ENCODE measurements around the gene PRRT1.
"Not testable (repeated sequence)": the region's sequence is repeated elsewhere in the genome, so short reads cannot be mapped to it uniquely, and the experiment has no call there.

PRRT1 gene

DNA sequence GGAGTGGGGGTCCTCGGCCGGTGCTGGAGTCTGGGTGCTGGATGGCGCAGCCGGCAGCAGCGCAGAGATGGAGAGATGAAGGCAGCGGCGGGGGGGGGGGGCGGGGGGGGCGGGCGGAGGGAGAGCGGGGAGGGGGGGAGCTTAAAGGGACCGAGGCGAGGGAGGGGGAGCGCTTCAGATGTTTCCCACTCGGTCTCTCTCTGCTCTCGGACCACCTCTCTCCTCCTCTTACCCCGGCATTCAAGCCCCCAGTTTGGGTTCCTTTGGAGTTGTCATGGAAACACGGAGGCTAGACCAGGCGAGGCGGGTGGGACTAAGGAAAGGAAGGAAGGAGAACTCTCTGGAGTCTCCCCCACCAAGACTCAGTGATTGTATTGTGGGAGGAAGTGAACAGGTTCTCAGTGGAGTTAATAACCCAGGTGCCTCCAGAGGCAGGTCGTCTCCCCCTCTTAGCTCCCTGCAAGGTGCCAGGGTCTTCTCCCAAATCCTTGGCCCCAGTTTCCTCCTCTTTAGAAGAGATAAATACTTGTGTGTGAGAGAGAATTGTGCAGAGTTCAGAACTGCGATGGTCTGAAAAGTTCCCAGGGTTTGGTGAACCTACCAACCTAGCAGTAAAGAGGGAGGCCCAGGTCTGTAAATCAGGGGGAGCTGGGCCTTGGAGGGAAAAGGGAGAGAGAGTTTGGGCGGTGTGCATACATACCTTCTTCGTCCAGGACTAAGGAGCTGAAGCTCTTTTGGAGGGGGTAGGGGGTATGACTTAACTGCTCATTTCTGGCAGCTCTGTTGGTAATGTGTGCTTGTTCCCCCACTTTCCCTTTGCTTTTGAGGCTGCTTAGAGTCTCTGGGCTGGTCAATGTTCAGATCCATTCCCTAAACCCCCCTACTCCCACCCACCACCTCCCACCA is at the start of gene PRRT1:
TSS of gene PRRT1 (minus strand) at position 77 of the 906 bp plus-strand sequence. CDS start 112 bp downstream, outside the sequence.
- DNase-seq = no peak

DNA sequence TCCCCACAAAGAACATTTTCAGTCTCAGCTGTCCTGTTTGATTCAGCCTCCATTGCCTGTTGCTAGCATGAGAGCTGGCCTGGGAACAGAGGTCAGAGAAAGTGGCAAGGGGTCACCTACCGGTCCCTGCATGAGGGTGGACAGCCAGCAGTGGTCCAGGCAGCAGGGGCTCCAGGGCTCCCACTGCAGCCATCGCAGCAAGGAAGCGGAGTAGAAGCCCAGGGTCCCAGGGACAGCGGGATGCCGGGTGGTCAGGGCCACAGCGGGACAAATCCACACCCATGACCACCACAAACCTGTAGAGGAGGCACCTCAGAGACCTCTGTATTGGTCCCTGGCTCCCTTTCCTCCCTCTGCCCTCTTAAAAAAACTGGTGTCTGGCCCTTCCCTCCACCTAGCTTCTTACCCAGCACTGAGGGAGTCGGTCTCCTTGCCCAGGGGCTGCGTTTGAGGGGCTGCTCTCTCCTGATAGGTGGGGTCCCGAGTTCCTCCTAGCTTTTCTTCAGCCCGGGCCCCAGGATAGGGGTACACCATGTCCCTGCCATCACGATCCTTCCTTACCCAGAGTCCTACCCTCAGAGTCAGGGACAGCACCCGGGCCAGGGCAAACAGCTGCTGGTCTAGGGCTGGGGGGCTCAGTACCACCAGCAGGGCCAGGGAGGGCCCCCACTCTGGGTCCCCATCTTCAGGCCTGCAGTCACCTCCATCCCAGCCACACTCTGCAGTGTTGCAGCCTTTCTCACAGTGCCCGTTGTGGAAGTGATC is 49.2 kb upstream of the PRRT1 start:
- DNase-seq = no peak

DNA sequence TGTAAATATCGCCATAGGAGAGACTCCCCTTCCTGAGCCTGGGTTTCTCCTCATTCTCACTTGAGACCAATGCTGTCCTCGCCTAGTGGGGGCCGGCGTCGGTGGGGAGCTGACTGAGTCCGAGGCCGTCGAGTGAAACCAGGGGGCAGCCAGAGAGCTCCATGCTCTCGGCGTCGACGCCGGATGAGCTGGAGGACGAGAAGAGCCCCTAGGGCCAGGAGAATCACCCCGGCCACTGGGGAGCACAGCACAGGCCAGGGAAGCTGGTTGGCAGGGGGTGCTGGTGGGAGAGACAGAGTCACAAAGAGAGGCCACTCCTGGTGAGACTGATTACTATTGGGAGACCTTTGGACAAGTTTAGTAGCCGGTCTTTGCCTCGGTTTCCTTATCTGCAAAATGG is 47.1 kb upstream of the PRRT1 start:
- DNase-seq = no peak

DNA sequence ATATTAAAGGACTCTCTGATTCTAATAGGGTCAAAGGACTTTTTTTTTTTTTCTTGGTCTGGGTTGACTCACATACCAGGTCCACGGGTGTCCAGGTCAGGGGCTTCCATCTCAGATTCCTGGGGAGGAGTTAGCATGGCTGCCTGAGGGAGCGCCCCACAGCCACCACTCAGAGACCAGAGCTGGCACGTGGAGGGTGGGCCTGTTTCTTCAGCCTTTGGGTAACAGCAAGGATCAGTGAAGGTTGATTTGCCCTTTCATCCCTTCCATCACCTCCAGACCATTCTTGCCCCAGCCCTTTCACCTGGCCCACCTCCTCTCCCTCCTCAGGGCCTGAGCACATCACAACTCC is 46.6 kb upstream of the PRRT1 start:
- DNase-seq = no peak

DNA sequence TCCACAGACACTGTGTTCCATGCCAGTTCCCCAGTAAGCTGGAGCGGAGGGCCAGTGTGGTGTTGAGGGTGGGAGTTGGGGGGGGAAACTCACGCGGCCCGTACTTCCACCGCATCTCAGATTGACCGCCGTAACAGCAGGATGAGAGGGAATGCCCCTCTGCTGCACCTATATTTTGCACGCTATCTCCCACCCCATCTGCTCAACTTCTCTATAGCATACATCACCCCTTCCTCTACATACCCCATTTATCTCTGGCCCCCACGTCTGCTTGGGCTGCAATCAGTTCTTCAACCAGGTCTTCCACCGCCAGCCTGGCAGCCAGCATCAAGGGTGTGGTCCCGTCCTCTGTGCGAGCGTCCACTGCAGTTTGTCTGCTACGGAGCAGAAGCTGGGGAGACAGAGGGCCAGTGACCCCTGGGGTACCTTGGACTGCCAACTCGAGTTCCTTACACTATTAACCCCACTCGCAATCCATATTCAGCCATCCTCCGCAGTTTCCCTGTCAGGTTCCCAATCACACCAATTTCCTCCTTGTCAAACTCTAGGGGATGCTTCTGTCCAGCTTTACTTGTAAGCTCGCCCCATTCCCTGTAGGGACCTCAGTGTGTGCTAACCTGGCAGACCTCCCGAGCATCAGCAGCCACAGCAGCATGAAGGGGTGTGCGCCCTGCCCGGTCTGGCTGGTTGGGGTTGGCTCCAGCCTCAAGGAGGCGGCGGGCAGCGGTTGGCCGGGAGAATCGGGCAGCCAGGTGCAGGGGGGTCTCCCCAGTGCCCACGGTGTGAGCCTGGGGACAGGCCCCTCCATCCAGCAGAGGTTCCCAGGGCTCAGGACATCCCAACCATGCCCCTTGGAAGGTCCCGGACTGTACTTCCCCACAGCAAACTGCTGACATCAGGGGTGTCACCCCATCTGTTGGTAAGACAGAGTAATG is 45.2 kb upstream of the PRRT1 start:
- no peak for DNase-seq

DNA sequence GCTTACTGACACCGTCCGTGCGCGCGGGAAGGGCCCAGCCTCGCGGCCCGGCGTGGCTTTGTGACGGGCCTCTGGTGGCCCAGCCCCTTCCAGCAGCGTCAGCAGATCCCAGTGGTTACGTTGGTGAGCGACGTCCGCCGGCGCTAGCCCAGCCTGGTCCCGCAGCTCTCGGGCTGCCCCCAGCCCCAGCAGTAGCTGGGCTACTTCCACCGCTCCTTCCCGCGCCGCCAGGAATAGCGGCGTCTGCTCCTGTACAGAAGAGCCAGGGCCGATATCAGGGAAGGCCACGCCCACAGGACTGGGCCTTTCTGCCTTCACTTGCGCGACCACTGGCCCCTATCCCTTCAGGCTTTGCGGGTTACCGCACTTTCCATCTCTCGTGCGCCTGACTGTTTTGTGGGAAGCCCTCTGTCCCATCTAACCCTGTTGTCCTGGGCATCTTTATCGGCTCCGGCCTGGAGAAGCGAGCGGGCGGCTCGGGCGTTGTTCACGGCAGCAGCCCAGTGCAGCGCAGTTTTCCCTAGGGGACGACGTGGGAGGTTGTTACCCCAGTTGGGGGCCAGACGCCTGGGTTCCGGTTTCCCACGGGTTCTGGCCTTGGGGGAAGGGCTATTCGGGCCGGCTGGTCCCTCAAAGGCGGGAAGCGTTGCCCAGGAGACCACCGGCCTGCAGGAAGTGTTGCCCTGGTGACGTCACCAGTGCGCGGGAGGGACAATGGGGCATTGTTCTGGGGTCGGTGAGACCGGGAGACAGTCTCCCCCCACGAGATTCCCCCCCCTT is 44.4 kb upstream of the PRRT1 start:
- peak; percentile 84 for DNase-seq

DNA sequence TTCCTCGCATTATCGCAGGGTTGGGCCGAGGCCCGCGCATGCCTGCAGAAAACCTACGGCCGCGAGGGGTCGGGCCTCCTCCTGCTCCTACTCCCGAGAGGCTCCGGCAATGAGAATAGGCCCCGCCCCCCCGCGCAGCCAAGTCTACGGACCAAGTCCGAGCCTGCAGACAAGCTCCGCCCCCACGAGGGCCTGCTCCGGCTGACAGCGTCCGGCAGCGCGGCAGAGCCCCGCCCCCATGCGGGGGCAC is 43.8 kb upstream of the PRRT1 start:
- DNase-seq = peak; percentile 100

DNA sequence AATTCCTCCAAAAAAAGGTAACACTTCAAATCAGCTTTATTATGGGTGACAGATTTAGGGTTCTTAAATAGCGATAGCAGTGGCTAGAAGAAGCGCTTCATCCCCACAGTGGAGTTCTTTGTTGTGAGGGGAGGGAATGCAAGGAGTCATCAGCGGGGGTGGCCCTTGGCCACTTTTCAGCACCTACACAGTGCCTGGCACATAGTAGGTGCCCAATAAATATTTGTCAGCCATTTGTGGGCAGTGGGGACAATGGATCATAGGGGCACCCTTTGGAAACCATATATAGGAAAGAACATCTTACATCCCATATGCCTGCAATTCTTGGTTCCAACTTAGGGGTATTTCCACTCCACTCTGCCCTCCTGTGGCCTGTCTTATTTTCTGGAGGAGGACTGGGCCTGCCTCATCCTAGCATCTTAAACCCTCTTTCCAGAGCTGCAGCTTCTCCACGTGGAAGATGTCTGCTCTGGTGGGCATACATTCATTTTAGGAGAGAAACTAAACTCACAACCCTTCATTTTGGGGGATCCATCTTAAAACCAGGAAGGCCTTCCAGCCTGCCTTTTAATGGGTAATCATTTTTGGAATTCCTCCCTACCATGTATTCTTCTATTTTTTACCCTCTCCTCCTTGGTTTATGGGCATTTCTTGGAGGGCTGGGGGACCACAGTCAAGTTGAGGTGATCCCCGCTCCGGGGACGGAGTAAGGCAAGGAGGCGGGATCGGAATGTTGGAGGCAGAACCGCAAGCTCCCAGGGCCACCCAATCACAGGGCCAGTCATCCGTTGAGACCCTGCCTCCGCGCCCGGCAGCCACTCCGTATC is 43.3 kb upstream of the PRRT1 start:
- peak; percentile 43 for DNase-seq

DNA sequence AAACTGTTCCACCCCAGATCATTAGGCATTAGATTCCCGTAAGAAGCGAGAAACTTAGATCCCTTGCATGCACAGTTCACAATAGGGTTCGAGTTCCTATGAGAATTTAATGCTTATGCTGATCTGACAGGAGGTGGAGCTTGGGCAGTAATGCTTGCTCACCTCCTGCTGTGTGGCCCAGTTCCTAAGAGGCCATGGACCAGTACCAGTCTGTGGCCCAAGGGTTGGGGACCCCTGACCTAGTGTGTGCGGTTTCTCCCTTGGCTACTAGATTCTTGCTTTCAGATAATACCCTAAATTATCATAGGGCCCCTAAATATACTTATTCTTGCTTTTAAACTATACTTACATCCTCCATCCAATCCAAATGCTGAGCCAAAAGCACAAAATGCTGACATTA is 42.6 kb upstream of the PRRT1 start:
- no peak for DNase-seq

DNA sequence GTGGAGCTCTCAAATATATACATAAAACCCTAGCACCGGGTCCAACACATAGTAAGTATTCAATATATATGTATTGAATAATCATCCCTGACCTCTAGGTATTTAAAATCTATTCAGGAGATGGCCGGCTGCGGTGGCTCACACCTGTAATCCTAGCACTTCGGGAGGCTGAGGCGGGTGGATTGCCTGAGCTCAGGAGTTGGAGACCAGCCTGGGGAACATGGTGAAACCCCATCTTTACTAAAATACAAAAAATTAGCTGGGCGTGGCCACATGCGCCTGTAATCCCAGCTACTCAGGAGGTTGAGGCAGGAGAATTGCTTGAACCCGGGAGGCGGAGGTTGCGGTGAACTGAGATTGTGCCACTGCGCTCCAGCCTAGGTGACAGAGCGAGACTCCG is 41.4 kb upstream of the PRRT1 start:
- not testable (repeated sequence) for DNase-seq

DNA sequence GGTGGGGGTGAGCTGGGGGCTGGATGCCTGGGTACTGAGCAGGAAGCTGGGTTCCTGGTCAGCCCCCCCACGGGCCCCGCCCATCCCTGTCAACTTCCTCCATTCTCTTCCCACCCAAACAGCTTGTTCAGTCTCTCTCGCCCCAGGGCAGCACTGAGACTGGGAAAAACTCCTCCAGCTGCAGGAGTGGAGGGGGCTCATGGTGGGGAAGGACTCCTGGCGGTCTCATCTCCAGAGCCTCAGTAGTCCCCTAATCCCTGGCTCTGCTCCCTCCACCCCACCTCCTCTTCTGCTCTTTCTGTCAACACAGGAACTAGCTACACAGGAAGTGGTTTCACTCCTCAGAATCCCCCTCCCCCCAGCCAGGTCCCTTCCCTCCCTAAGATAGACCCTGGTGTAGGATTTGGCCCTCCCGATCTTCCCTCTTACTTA is 40.9 kb upstream of the PRRT1 start, which contains the start of gene GPSM3:
TSS of gene GPSM3 (minus strand) at position 36 of the 432 bp plus-strand sequence. CDS start 130 bp downstream, outside the sequence.
- DNase-seq = peak; percentile 71

DNA sequence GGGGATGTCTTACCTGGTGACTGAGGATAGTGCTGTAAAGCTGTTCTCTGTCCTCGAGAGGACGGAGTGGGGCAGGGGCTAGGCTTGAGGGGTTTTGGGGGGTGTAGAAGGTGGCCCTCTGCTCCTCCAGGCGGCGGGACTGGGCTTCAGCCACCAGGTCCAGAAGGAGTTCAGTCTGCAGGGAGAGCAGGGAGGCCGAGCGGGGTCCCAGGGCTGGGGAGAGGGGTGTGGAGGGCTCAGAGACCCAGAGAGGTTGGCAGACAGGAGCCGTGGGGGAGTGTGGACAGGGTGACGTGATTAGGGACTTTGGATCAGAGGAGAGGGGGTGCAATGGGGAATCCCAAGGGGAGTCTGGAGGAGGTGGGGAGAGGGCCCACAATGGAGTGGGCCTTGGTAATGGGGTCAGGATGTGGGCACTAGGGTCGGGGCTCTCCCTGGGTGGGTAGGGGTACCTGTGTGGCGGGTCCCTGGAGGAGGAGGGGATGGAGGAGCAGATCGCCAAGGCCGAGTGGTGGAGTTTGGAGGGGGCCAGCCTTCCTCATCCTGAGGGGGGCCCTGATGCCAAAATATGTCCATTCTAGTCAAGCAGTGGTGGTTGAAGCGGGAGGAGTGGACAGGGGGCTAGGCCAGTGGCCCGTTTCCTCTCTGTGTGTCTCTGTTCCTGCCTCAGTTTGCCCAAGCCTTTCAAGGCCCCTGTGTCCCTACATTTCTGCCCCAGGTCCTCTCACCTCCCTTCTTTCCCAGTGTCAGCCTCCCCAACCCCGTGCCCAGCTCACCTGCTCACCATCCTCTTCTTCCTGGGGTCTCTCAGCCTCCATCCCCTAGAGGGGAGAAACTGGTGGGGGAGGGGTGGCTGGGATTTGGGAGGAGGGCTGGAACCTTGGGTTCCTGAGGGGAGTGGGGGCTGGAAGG is 40.2 kb upstream of the PRRT1 start:
- DNase-seq = no peak

DNA sequence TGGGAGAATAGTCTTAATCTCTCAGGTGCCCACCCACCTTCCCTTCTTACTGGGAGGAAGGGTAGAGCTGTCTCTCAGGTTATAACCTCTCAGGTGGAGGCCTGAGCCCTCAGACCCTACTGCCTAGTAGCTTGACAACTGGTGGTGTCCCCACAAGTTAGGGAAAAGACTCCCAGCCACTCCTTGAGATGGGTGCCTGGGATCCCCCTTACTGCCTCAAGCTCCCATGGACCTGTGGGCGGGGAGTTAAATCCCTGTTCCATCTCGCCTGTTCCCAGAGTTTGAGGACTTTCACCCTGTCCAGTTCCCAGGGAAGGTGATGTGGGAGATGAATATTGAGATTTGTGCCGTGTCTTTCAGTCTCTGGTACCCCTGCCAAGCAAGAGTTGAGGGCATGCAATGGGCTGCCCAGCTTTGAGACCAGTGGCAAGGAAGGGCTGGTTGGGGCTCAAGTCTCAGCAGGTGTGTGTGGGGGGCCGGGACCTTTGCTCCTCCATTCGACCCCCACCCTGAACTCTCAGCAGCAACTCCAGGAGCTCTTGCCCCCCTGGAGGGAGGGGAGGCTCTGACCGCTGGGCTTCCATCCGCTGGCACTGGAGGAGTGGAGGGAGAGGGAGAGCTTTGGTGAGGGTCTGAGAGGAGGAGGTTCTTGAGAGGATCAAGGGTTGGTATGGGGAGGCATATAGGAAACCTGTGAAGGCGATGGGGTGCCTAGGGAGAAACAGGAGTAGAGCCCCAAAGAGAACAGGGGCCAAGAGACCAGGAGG is 39.4 kb upstream of the PRRT1 start:
- no peak for DNase-seq

DNA sequence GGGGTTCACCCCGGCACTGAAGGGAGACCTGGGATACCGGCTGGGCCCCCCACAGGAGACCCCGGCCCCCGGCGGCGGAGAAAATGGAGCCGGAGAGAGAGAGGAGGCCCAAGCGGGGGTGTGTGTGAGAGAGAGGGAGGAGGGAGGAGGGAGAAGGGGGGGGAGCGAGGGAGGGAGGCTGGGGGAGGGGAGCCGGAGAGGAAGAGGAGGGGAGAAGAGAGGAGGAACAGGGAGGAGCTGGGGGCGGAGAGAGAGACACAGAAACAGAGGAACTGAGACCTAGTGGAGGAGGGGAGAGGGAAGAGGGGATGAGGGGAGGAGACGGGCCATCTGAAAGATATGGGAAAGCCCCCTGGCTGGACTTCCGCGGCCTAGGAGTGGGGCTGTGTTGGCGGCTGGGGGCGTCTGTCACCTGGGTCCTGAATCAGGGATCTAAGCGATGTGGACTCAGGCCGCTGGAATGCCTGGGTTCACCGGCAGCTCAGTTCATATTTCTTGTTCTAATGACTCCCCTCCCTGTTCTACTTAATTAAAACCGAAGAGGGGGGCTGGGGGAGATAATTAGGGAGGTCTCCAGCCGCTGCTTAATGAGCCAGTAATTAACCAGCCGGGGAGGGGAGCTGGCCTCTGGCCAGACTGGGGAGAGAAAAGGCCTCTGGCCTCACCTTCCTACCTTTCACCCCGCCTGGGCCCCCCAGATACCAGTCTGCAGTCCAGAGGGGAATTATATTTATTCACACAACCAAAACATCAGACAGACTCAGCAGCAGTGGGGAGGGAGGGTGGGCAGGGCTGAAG is 38.5 kb upstream of the PRRT1 start, which contains the start of gene PBX2:
TSS of gene PBX2 (minus strand) at position 149 of the 798 bp plus-strand sequence. CDS start 287 bp downstream, outside the sequence.
- DNase-seq = peak; percentile 93

DNA sequence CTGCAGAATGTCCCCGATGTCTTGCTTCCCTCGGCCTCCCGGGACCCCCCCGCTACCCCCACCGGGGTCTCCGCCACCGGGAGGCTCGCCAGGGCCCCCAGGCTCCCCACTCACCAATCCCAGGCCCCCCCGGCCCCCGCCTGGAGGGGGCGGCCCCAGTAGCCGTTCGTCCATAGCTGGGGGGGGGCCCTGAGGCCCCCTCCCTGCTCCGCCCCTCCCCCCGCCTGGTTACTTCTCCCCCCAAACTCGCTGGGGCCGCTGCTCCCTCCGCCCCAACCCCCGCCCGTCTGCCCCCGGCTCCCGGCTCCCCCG is 38.0 kb upstream of the PRRT1 start:
- no peak for DNase-seq

DNA sequence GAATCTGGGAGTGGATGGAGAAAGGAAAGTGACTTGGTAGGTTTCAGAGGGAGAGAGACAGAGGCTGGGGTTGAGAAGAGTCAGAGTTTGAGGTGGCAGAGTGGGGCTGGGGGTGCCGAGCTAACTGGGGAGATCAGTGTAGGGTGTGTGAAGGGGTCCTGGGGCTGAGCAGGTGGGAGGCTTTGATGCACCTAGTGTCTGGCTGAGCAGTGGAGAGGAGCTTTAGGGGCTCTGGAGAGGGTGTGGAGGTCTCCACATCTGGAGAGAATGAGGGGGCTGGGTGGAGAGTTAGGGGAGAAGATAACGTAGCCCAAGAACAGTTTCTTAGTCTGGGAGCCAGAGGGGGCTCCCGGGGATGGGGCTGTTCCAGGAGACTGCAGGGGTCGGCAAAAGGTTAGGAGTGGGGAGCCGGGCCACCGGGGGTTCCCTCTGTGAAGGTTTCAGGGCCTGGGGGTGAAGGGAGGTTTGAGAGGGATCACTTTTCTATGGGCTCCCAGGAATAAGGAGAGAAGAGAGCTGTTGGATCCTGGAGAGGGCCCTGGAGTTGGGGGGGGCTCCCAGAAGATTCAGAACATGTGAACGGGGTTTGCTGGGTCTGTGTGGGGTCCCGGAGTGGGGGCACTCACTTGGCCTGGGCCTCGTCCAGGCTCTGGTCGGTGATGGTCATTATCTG is 37.5 kb upstream of the PRRT1 start:
- no peak for DNase-seq

DNA sequence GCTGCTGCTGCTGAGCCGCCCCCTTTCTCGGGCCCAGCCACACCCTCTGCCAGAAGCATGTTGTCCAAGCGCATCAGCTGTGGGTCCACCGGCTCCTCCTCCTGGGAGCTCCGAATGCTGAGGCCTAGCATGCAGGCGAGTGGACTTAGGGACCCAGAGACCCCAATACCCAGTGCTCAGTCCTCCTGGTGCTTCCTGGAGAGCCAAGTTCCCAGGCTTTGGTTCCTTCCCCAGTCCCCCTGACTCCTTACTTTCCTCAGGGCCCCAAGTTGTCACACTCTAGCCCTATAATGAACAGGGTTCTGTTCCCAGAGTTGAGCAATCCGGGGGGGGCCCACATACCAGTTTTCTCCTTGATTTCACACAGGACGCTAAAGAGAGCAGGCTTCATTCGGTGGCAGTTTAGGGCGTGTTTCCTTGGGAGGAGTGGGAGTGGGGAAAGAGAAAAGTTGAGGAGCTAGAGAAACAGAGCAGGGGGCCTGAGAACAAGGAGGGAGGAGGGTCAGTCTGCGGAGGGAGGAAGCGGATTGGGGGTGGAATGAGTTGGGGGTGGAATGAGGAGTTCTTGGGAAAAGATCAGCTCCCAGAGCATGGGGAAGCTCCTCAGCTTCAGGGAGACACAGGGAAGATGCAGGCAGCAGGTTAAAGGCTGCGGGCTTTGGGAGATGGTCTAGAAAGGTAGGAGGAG is 36.8 kb upstream of the PRRT1 start:
- no peak for DNase-seq
